ENCODE measurements around the gene THSD7B.

GRCh38 chr2:137161250-137161649 lies 395.9 kb downstream of the THSD7B start:
- TF ChIP-seq EP300 (IDR thresholded peaks at IDR 0.05) (no peak), POLR2A (IDR thresholded peaks at IDR 0.05; ENCODE audit: low read depth) (no peak)

Measured in esophagus muscularis mucosa (tissue), 2 donors.